ENCODE results near the gene PTTG1IP.

DNA sequence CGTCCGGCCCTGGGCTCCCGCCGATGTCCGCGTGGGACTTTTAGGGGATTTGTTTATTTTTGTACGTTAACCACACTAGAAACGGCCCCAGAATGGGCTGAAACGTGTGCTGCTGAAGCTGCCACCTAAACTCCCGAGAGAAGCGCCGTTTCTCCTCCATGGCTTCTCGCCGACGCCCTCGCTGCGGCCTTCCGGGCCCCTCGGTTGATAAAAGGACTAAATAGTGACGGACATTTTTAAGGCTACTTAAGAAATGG, 678 bp upstream of the PTTG1IP start:
- TF ChIP-seq TARDBP (CRISPR knock-in tag; IDR thresholded peaks at IDR 0.05) (no peak), NBN (conservative IDR thresholded peaks at IDR 0.05) (no peak), NFYB (CRISPR knock-in tag; IDR thresholded peaks at IDR 0.05) (no peak), ZFAT (CRISPR knock-in tag; conservative IDR thresholded peaks at IDR 0.05) (no peak), MAFK (conservative IDR thresholded peaks at IDR 0.05 in 1 of 2, IDR thresholded peaks at IDR 0.05 in 1 of 2; ENCODE audit: low read length in 2 of 2) (no peak), ZNF333 (CRISPR knock-in tag; IDR thresholded peaks at IDR 0.05; ENCODE audit: borderline replicate concordance) (no peak), MAX (IDR thresholded peaks at IDR 0.05) (no peak), NFE2L1 (CRISPR knock-in tag; IDR thresholded peaks at IDR 0.05; ENCODE audit: borderline replicate concordance) (no peak), TCF12 (IDR thresholded peaks at IDR 0.05) (no peak), TCF12 (CRISPR knock-in tag; IDR thresholded peaks at IDR 0.05) (no peak), KLF9 (CRISPR knock-in tag; IDR thresholded peaks at IDR 0.05; ENCODE audit: low read depth) (no peak), SMAD3 (CRISPR knock-in tag; IDR thresholded peaks at IDR 0.05) (no peak), ZNF572 (CRISPR knock-in tag; IDR thresholded peaks at IDR 0.05) (no peak), POLR2A (IDR thresholded peaks at IDR 0.05; ENCODE audit: insufficient read depth in 1 of 2, low read depth in 2 of 2, low read length in 2 of 2) (no peak)
- TF ChIP-seq, protein P1, sequence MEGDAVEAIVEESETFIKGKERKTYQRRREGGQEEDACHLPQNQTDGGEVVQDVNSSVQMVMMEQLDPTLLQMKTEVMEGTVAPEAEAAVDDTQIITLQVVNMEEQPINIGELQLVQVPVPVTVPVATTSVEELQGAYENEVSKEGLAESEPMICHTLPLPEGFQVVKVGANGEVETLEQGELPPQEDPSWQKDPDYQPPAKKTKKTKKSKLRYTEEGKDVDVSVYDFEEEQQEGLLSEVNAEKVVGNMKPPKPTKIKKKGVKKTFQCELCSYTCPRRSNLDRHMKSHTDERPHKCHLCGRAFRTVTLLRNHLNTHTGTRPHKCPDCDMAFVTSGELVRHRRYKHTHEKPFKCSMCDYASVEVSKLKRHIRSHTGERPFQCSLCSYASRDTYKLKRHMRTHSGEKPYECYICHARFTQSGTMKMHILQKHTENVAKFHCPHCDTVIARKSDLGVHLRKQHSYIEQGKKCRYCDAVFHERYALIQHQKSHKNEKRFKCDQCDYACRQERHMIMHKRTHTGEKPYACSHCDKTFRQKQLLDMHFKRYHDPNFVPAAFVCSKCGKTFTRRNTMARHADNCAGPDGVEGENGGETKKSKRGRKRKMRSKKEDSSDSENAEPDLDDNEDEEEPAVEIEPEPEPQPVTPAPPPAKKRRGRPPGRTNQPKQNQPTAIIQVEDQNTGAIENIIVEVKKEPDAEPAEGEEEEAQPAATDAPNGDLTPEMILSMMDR (CRISPR knock-in tag; IDR thresholded peaks at IDR 0.05): no peak

Data from HepG2 (cell line).